GM23248 (cell line): ENCODE measurements around the gene IGF1R.

Experiments
- EZH2 ChIP-seq: fragments of 200-600 bp; sonication (generic); IDR thresholded peaks from 2 replicates; pipeline ENCODE4 v1.6.1; 2018; ENCODE audit warnings: antibody characterized with exemption, mild to moderate bottlenecking; ENCODE audit not compliant: insufficient read depth, poor library complexity, severe bottlenecking
- EZH2phosphoT487 ChIP-seq: fragments of 200-600 bp; sonication (generic); IDR thresholded peaks from 2 replicates; pipeline ENCODE4 v1.6.1; 2018; ENCODE audit warnings: antibody characterized with exemption, moderate library complexity, mild to moderate bottlenecking, low read depth; ENCODE audit not compliant: insufficient read depth

DNA sequence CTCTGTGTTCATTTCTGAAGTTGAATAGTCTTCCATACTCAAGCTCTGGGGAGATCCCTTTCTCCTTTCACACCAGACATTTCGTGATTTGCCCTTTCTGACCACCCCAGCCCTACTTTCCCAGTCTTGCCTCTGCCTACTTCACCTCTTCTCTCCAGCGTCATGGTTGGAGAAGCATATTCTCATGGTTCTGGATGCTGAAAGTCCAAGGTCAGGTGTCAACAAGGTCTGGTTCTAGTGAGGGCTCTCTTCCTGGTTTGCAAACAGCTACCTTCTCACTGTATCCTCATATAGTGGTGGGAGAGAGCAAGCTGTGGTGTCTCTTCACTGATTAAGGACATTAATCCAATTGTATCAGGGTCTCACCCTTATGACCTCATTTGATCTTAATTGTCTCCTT is 169.4 kb downstream of the IGF1R start:
- TF ChIP-seq EZH2 (no peak), EZH2phosphoT487 (no peak)
